ENCODE data around the gene NFIC.

The NFIC gene

DNA sequence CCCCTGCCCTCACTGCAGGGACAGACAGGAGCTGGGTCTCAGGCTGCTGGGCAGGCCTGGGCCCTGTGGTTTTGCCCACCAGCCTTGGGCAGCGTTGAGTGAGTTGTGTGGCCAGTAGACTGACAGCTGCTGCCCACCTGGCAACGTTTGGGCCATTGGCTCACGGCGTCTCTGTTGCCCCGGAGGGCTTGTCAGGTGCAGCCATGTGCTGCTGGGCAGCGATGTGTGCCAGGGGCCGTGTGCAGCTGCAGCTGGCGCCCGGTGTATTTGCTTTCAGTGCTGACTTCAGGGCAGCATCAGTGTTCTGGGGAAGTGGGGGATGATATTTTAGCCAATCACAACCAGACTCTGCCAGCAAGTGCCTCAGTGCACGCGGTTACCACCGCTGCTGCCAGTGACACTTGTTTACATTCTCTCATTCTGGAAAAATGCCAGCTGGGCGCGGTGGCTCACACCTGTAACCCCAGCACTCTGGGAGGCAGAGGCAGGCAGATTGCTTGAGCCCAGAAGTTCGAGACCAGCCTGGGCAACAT lies 150.4 kb downstream of the NFIC start:
- no peaks in the 10 kb centered on the region for H3K9me3 ChIP-seq (replicated peaks in 1 of 11)
- H3K36me3 ChIP-seq: peaks cover 0 to 57% (median 11%) of the 10 kb centered on the region in 11 experiments; a peak in 18 of 22 replicates
- peaks cover 85 to 100% (median 95%) of the 10 kb centered on the region in 10 experiments for H3K4me1 ChIP-seq
- H3K4me3 ChIP-seq: peak overlapping the region in 1 of 10 experiments; percentile 44; a peak in 3 of 20 replicates
- peak overlapping the region; percentile 57 to 97 (median 84) for H3K4me2 ChIP-seq
- H4K20me1 ChIP-seq: peaks cover 100% of the 10 kb centered on the region in 11 experiments
- peak overlapping the region in 7 of 11 experiments; percentile 6 to 68 (median 51); a peak in 10 of 22 replicates for H3K27ac ChIP-seq
- no peaks in the 10 kb centered on the region for H3K27me3 ChIP-seq
- peak overlapping the region in 9 of 11 experiments; percentile 4 to 60 (median 32); a peak in 12 of 22 replicates for H3K9ac ChIP-seq
- no peak for TF ChIP-seq Cebpa-rat (IDR thresholded peaks at IDR 0.05)

DNA sequence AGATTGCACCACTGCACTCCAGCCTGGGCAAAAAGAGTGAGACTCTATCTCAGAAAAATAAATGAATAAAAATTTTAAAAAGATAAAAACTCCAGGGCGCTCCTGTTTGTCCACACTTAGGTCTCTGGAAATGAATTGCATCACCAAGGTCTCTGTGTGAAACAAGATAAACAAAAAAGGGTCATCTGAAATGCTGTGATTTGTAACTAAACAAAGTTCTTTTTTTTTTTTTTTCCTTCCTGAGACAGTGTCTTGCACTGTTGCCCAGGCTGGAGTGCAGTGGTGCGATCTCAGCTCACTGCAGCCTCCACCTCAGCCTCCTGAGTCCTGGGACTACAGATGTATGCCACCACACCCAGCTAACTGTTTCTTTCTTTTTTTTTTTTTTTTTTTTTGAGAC lies 151.3 kb downstream of the NFIC start:
- no peak overlapping the region for H3K4me3 ChIP-seq
- TF ChIP-seq Cebpa-rat (IDR thresholded peaks at IDR 0.05): no peak
- no peak overlapping the region for H3K27ac ChIP-seq
- H4K20me1 ChIP-seq: peaks cover 100% of the 10 kb centered on the region in 11 experiments
- H3K9me3 ChIP-seq (replicated peaks in 1 of 11): no peaks in the 10 kb centered on the region
- no peaks in the 10 kb centered on the region for H3K27me3 ChIP-seq
- peak overlapping the region; percentile 57 to 97 (median 84); a peak in 21 of 22 replicates for H3K4me2 ChIP-seq
- H3K36me3 ChIP-seq: peaks cover 8 to 57% (median 19%) of the 10 kb centered on the region in 11 experiments; a peak in 17 of 22 replicates
- peak overlapping the region in 2 of 11 experiments; percentile 4 to 30; a peak in 1 of 22 replicates for H3K9ac ChIP-seq
- H3K4me1 ChIP-seq: peaks cover 84 to 99% (median 95%) of the 10 kb centered on the region in 10 experiments

DNA sequence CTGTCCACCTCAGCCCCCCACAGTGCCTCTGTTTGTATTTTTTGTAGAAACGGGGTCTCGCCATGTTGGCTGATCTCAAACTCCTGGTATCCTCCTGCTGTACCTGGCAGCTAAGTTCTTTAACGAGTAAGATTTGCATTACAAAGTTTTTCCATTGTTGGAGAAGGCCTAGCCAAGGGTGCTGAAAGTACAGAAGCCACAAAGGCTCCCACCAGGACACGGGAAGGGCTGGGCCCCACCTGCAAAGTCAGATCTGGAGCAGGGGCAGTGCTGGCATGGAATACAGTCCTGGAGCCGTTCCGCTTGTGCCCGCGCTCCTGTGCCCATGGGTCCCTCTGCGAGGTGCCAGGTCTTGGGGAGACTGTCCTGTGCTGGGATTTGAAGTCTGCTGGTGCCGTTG lies 151.9 kb downstream of the NFIC start:
- no peak for TF ChIP-seq Cebpa-rat (IDR thresholded peaks at IDR 0.05)
- H4K20me1 ChIP-seq: peaks cover 100% of the 10 kb centered on the region in 11 experiments
- peak overlapping the region in 4 of 11 experiments; percentile 19 to 60 (median 42); a peak in 4 of 22 replicates for H3K9ac ChIP-seq
- H3K9me3 ChIP-seq (replicated peaks in 1 of 11): no peaks in the 10 kb centered on the region
- H3K4me3 ChIP-seq: no peak overlapping the region
- H3K27me3 ChIP-seq: no peaks in the 10 kb centered on the region
- peak overlapping the region; percentile 62 to 97 (median 84) for H3K4me2 ChIP-seq
- peaks cover 12 to 57% (median 25%) of the 10 kb centered on the region in 11 experiments; a peak in 21 of 22 replicates for H3K36me3 ChIP-seq
- H3K4me1 ChIP-seq: peaks cover 78 to 95% (median 88%) of the 10 kb centered on the region in 10 experiments
- H3K27ac ChIP-seq: no peak overlapping the region

DNA sequence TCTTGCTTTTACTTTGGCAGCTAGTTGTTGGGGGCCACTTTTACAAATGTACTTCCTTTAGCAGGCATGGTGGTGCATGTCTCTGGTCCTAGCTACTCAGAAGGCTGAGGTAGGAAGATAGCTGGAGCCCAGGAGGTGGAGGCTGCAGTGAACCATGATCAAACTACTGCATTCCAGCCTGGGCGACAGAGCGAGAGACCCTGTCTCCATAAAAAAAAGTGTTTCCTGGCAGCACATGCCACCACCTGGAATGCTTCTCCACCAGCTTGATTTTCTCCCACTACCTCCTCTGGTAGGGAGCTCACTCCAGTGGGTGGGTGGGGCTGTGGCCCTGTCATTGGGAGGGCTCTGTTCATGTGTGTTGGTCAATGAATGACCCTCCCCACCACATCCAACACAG lies 152.3 kb downstream of the NFIC start:
- H3K9me3 ChIP-seq (replicated peaks in 1 of 11): no peaks in the 10 kb centered on the region
- TF ChIP-seq Cebpa-rat (IDR thresholded peaks at IDR 0.05): no peak
- H3K27ac ChIP-seq: no peak overlapping the region
- H3K4me1 ChIP-seq: peaks cover 74 to 91% (median 84%) of the 10 kb centered on the region in 10 experiments
- H4K20me1 ChIP-seq: peaks cover 100% of the 10 kb centered on the region in 11 experiments
- peaks cover 16 to 59% (median 25%) of the 10 kb centered on the region in 11 experiments; a peak in 21 of 22 replicates for H3K36me3 ChIP-seq
- peak overlapping the region in 8 of 11 experiments; percentile 7 to 60 (median 47); a peak in 12 of 22 replicates for H3K9ac ChIP-seq
- H3K27me3 ChIP-seq: no peaks in the 10 kb centered on the region
- H3K4me2 ChIP-seq: peak overlapping the region; percentile 62 to 97 (median 84)
- H3K4me3 ChIP-seq: peak overlapping the region in 2 of 10 experiments; percentile 14 to 32; a peak in 1 of 20 replicates

All from BLaER1 treated with 17β-estradiol and CSF1 and Interleukin-3, amounts not matched to agents 10 nM and 100 nM (cell line).